Muscle of leg (tissue), 11 donors: ENCODE measurements around the gene RGS2. TPM values are rescaled to one million over a fixed set of nuclear protein-coding genes. Genes with fewer than 3 reads are reported as not detected.

Experiments used
- DNase-seq: peaks from one replicate; pipeline ENCODE4 v3.0.0; 2013
- H3K27ac ChIP-seq: one replicate; pipeline ENCODE4 v1.5.1; 2013; ENCODE audit warnings: mild to moderate bottlenecking, low read length, control low read depth
- H3K27me3 ChIP-seq: one replicate; pipeline ENCODE4 v1.6.1; 2013; ENCODE audit warnings: low read length; ENCODE audit not compliant: control insufficient read depth, insufficient read depth
- H3K36me3 ChIP-seq: one replicate; pipeline ENCODE4 v1.6.1; 2013; ENCODE audit warnings: low read length; ENCODE audit not compliant: control insufficient read depth, insufficient read depth
- H3K4me1 ChIP-seq: one replicate; pipeline ENCODE4 v1.6.1; 2013; ENCODE audit warnings: low read length; ENCODE audit not compliant: control insufficient read depth, insufficient read depth
- H3K4me3 ChIP-seq: one replicate; pipeline ENCODE4 v1.5.1; 2013; ENCODE audit warnings: low read length, control low read depth
- H3K9me3 ChIP-seq: replicated peaks from 2 replicates; pipeline ENCODE4 v1.6.1; 2013; ENCODE audit warnings: low read depth, low read length; ENCODE audit not compliant: control insufficient read depth
- WGBS: methylation state at CpG from one replicate; pipeline ENCODE4 v1.1.5; 2013; ENCODE audit warnings: missing lambda C conversion rate; ENCODE audit not compliant: insufficient coverage; 5-methylcytosine and 5-hydroxymethylcytosine counted together
- polyA plus RNA-seq, 8 donors: library from polyadenylated mRNA; unstranded; fragments of 120-200 nt; gene quantifications; one replicate each; pipeline versions ENCODE4 v1.2.1 to v1.2.3, GENCODE V29; 2013; ENCODE audit warnings: inconsistent platforms in 1 of 8, low replicate concordance in 1 of 8; ENCODE audit not compliant: insufficient read length in 8 of 8, insufficient read depth in 1 of 8
- total RNA-seq: library from RNA; stranded (reverse); fragments of 120-200 nt; gene quantifications from one replicate; pipeline ENCODE4 v1.2.4, GENCODE V29; 2013

The RGS2 gene
- total and polyA plus RNA-seq, 9 donors, result 94.2 to 141 (median 113) TPM

GRCh38 chr1:192821296-192821695, 12.5 kb downstream of the RGS2 start:
- H3K27me3 ChIP-seq, result no peaks in the 10 kb centered on the region
- no peak overlapping the region for H3K4me3 ChIP-seq
- no peak overlapping the region for H3K27ac ChIP-seq
- no peaks in the 10 kb centered on the region for H3K9me3 ChIP-seq
- H3K36me3 ChIP-seq, result no peaks in the 10 kb centered on the region
- no peaks in the 10 kb centered on the region for H3K4me1 ChIP-seq
- 72% methylated on average over 2 of the region's 3 CpGs for WGBS
- no peak for DNase-seq

GRCh38 chr1:192824511-192824910, 15.7 kb downstream of the RGS2 start:
- no peak overlapping the region for H3K27ac ChIP-seq
- no CpG with 5 or more reads among the region's 1 CpG for WGBS

DNA sequence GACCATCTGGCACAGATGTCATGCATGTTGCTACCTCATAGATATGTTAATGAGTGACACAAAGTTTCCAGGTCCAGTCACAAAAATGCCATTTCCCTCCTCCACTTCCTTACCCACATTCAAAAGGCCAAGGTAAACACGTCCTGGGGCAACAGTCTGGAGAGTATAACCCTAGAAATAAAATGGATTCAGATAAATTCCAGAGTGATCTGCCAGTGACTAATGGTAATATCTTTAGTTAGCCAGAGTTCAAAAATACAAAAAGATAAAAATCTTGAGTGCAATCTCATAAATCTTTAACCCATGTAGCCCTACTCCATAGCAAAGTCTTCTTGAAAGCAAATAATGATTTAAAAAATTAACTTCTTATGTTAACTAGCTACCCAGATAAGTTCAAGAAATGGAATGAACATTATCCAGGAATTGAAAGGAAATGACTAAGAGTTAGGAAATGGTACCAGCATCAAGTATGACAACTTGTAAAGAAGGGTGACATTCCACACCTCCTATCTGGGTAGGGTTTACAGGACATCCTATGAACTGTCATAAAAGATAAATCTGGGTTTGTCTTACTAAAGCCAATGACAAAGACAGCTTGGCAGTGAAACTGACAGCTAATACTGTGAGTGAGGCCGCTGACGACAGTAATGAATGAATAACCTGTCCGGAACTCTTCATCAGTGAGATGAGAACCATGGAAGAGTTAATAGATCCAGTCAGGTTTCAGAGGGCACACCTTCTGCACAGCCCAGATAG, 18.1 kb downstream of the RGS2 start:
- no peak overlapping the region for H3K27ac ChIP-seq
- no peaks in the 10 kb centered on the region for H3K4me1 ChIP-seq
- WGBS, result 96% methylated on average over 3 of the region's 4 CpGs
- H3K27me3 ChIP-seq, result no peaks in the 10 kb centered on the region
- H3K9me3 ChIP-seq, result no peaks in the 10 kb centered on the region
- H3K4me3 ChIP-seq, result no peak overlapping the region
- H3K36me3 ChIP-seq, result no peaks in the 10 kb centered on the region
- DNase-seq, result no peak

More at GRCh38 chr1:192824511-192824910, 15.7 kb downstream of the RGS2 start:
- DNase-seq, result no peak
- Histone ChIP-seq H3K27me3 (no peaks in the 10 kb centered on the region), H3K36me3 (no peaks in the 10 kb centered on the region), H3K4me1 (no peaks in the 10 kb centered on the region), H3K4me3 (no peak overlapping the region), H3K9me3 (no peaks in the 10 kb centered on the region)

DNA sequence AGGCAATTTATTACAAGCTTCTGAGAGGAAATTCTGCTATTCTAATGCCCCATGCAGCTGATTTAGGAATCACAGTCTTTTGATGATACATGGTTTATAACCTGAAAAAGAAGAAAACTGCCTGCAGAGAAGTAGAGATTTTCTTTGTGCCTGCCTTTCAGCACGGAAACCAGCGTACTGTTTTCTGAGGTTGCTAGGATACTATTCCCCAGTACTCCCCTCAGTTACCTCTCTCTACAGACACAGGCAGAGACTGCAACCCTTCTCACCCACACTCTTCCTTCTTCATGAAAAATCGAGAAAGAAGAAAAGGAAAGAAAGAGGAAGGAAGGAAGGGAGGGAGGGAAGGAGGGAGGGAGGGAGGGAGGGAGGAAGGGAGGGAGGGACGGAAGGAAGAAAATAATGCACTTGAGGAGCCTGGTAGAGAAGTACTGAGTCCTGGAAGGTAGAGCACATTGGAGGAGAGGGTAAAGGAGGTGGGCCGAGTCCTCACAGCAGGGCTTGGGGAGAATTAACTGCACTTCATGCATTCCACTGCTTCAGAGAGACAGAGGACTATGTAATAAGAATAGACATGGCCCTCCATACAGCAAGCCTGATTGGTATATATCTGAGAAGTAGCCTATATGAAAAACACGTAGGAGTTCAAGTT, 21.9 kb downstream of the RGS2 start:
- Histone ChIP-seq H3K27ac (no peak overlapping the region), H3K27me3 (no peaks in the 10 kb centered on the region), H3K36me3 (no peaks in the 10 kb centered on the region), H3K4me1 (no peaks in the 10 kb centered on the region), H3K9me3 (no peaks in the 10 kb centered on the region), H3K4me3 (no peak overlapping the region)
- peak; percentile 47 for DNase-seq
- no CpG with 5 or more reads among the region's 6 CpGs for WGBS

DNA sequence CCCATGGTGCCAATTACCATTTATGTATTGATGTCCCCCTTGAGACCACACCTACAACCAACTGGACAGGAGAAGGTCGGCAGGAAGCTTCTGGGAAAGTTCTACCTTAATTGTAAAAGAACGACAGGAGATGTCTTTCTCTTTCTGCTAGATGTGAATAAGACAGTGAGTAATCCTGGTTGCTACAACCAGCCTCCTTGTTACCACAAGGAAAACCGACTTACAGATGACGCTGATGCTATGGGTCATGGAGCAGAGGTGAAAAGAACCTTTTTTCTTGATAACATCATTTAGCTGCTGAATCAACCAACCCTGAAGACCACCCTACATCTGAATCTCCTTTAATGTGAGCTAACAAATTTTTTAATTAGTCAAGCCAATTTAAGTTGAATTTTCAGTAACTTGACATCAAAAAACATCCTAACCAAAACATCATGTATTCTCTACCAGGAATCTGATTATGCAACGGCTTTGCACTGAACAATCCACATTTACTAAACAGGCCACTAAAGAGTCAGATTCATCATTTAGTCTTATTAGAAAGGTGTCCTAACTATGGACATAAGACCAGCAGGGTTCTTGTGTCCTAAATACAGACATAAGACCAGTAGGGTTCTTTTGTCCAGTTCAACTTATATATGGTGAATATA, 23.0 kb downstream of the RGS2 start:
- H3K4me1 ChIP-seq, result no peaks in the 10 kb centered on the region
- H3K27me3 ChIP-seq, result no peaks in the 10 kb centered on the region
- DNase-seq, result no peak
- no peaks in the 10 kb centered on the region for H3K9me3 ChIP-seq
- no peak overlapping the region for H3K27ac ChIP-seq
- no peak overlapping the region for H3K4me3 ChIP-seq
- no peaks in the 10 kb centered on the region for H3K36me3 ChIP-seq
- no CpG with 5 or more reads among the region's 5 CpGs for WGBS

DNA sequence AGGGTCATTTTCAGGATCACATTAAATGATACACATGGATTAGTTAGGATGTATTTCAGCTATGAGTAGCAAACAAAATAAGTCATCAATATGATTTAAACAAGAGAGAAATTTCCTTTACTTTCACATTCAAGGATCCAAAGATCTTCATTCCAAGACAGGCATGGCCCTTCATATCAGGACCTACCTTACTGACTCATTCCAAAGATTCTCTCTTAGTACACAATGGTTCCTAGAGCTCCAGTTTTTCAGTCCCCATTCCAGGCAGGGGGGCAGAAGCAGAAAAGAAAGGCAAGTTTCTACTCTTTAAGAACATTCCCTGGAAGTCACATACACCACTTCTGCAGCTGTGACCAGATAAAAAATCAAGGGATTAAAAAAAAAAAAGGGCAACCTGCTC, 23.7 kb downstream of the RGS2 start:
- H3K36me3 ChIP-seq, result no peaks in the 10 kb centered on the region

GRCh38 chr1:192835116-192835515, 26.3 kb downstream of the RGS2 start:
- H3K4me3 ChIP-seq, result no peak overlapping the region
- no peak overlapping the region for H3K27ac ChIP-seq
- no peaks in the 10 kb centered on the region for H3K27me3 ChIP-seq
- H3K4me1 ChIP-seq, result no peaks in the 10 kb centered on the region
- H3K9me3 ChIP-seq, result no peaks in the 10 kb centered on the region
- no peaks in the 10 kb centered on the region for H3K36me3 ChIP-seq
- no peak for DNase-seq
- no CpG with 5 or more reads among the region's 3 CpGs for WGBS

More for the DNA sequence above, 23.7 kb downstream of the RGS2 start:
- H3K27me3 ChIP-seq, result no peaks in the 10 kb centered on the region
- H3K27ac ChIP-seq, result no peak overlapping the region
- no peak overlapping the region for H3K4me3 ChIP-seq
- H3K9me3 ChIP-seq, result no peaks in the 10 kb centered on the region
- no peak for DNase-seq
- H3K4me1 ChIP-seq, result no peaks in the 10 kb centered on the region

DNA sequence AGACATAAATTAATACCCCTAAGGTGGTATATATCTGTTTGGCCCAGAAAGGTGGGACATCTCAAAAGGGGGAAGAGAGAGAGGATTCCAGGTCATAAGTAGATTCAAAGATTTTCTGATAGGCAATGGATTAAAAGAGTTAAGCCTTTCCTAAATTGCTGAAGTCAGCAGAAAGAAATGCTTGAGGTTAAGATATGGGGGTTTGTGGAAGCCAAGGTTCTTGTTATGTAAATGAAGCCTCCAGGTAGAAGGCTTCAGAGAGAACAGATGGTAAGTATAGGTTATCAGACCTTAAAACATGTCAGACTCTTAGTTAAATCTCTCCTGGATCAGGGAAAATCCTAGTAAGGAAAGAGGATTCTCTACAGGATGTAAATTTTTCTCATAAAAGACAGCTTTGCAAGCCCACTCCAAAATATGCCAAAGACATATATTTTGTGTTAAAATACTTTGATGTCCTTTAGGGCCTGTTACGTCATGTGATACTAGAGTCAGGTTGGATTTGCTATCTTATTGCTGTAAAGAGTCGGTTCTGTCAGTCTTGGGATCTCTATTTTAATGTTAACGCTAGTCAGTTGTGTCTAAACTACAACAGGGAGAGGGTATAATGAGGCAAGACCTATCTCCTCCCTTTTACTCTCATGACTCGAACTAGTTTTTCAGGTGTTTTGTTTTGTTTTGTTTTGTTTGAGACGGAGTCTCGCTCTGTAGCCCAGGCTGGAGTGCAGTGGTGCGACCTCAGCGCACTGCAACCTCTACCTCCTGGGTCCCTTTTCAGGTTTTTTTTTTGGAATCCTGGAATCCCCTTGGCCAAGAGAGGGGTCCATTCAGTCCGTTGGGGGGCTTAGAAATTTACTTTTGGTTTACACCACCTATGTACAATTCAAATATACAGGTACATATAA, 30.6 kb downstream of the RGS2 start:
- WGBS, result 73% methylated on average over 3 of the region's 9 CpGs
- Histone ChIP-seq H3K27ac (no peak overlapping the region), H3K9me3 (no peaks in the 10 kb centered on the region), H3K27me3 (no peaks in the 10 kb centered on the region), H3K4me3 (no peak overlapping the region), H3K36me3 (no peaks in the 10 kb centered on the region), H3K4me1 (no peaks in the 10 kb centered on the region)
- DNase-seq, result no peak

DNA sequence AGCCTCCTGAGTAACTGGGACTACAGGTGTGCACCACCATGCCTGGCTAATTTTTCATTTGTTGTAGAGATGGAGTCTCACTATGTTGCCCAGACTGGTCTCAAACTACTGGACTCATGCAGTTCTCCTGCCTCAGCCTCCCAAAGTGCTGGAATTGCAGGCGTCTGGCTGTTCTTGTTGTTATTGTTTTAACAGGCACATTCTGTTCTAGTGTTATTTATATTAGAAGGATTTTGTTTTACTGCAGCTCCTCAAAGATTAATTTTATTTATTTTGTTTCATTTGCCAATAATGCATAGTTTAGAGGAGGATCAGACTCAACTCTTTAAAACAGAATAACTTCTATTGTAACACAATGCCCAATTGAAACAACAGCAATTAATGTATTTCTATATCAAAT, 35.5 kb downstream of the RGS2 start:
- no peak overlapping the region for H3K4me3 ChIP-seq

GRCh38 chr1:192846950-192847349, 38.1 kb downstream of the RGS2 start:
- H3K27ac ChIP-seq, result no peak overlapping the region
- no peaks in the 10 kb centered on the region for H3K36me3 ChIP-seq
- no peak overlapping the region for H3K4me3 ChIP-seq
- whole genome bisulfite sequencing, result no CpG with 5 or more reads among the region's 2 CpGs
- no peak for DNase-seq
- H3K4me1 ChIP-seq, result no peaks in the 10 kb centered on the region
- no peaks in the 10 kb centered on the region for H3K27me3 ChIP-seq
- H3K9me3 ChIP-seq, result no peaks in the 10 kb centered on the region

More for the DNA sequence above, 35.5 kb downstream of the RGS2 start:
- DNase-seq, result no peak
- Histone ChIP-seq H3K27me3 (no peaks in the 10 kb centered on the region), H3K27ac (no peak overlapping the region), H3K4me1 (no peaks in the 10 kb centered on the region), H3K36me3 (no peaks in the 10 kb centered on the region), H3K9me3 (no peaks in the 10 kb centered on the region)
- WGBS, result no CpG with 5 or more reads among the region's 1 CpG
